Epithelial cell of esophagus (primary cell): ENCODE measurements around the gene MMP28.

Experiments
- DNase-seq: peaks from one replicate; pipeline ENCODE4 v3.0.0; 2010; ENCODE audit warnings: low read depth
- H3K4me3 ChIP-seq: 2 replicates; pipeline ENCODE4 v1.5.1; 2011; ENCODE audit warnings: mild to moderate bottlenecking, low read length, control low read depth
- CTCF ChIP-seq: IDR thresholded peaks from 2 replicates; pipeline ENCODE4 v1.5.1; 2011; ENCODE audit warnings: low read depth, mild to moderate bottlenecking, low read length, control low read depth, inconsistent platforms; ENCODE audit not compliant: insufficient read depth; ENCODE audit errors: missing control alignments

Gene MMP28

GRCh38 chr17:35778641-35779196 is 16.7 kb downstream of the MMP28 start:
- no peak overlapping the region for H3K4me3 ChIP-seq

DNA sequence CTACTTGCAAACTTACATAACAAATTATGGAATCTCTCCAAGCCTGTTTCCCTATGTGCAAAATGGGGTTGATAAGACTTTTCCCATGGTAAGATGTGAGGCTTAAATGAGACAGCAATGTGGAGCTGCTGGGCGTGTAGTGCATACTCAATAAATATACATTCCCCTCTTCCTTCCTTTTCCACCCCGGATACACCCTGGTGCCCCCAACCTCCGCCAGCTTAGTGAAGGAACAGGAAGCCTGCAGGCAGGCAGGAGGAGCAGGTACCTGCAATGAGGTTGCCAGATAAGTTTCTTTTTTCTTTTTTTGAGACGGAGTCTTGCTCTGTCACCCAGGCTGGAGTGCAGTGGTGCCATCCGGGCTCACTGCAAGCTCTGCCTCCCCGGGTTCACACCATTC is 19.9 kb downstream of the MMP28 start:
- no peak for TF ChIP-seq CTCF
- DNase-seq: no peak
- no peak overlapping the region for H3K4me3 ChIP-seq

More at GRCh38 chr17:35778641-35779196, 16.7 kb downstream of the MMP28 start:
- TF ChIP-seq CTCF: no peak
- peak; percentile 62 for DNase-seq

DNA sequence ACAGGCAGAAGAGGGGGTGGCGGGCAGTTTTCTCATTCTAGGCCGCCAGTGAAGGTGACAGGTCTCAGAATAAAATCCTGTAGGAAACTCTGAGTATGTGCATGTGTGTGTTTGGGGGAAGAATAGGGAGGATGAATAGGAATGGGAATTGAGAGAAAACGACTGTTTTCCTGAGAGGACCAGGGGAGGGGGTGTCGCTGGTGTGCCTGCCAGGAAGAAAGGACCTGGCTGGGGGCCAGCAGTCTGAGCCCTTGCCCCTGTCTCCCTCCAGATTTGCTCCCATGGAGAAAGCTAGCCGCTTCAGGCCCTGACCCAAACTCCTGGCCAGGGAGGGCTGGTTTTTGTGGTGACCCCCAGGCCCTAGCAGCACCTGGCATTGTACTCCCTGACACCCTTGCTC is 20.4 kb downstream of the MMP28 start:
- no peak overlapping the region for H3K4me3 ChIP-seq
- TF ChIP-seq CTCF: no peak
- DNase-seq: no peak

- no peak overlapping the region for H3K4me3 ChIP-seq
- TF ChIP-seq CTCF: no peak
- no peak for DNase-seq
These were observed 20.9 kb downstream of the MMP28 start for GRCh38 chr17:35774499-35774898.

DNA sequence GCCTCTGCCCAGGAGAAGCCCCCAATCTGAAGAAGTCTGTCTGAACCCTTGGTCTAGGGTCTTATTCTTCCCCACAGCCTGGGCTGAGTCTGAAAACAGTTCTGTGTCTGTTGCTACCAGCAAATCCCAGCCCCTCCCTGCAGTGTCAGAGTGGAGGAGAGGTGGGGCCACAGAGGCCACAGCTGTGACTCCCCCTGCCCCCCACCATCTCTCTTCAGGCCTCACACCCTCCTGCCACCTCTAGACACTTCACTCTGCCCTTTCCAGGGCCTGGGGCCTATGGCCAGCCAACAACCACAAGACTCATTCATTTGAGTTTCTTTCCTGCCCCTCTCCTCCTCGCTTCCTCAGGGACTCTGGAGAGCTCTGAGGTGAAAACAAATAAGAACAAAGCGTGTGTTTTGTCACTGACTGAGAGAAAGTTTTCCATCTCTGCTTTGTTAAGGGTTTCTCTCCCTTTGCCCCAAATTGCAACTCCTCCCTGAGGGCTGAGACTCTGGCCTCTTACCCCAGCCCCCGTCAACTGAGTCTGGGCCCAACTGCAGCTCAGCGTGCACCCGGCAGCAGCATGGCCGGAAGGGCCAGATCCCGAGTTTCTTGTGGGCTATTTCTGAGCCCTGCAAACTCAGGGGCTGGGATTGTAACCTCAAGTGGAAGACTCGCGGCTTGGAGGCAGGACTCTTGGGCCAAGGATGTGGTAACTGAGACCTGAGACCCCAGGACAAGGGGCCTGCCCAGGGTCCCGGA is 21.6 kb downstream of the MMP28 start:
- no peak for TF ChIP-seq CTCF
- DNase-seq: no peak
- no peak overlapping the region for H3K4me3 ChIP-seq

DNA sequence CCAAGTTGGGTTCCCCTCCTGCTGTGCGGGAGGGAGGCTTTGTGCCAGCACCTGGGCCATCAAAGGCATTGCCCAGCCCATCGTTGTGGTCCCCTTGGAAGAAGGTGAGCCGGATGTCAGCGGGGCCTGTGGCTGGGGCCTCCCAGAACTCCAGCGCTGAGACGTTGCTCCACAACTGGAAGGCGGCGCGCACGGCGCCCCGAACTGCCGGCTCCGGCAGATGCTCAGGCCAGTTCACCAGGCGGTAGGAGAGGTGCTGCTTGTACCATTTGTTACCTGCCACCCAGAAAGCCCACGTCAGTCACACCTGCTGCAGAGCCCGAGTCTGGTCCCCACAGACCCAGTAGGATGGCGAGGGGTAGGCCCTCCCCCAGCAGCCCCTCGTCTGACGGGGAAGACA is 22.3 kb downstream of the MMP28 start:
- no peak for TF ChIP-seq CTCF

DNA sequence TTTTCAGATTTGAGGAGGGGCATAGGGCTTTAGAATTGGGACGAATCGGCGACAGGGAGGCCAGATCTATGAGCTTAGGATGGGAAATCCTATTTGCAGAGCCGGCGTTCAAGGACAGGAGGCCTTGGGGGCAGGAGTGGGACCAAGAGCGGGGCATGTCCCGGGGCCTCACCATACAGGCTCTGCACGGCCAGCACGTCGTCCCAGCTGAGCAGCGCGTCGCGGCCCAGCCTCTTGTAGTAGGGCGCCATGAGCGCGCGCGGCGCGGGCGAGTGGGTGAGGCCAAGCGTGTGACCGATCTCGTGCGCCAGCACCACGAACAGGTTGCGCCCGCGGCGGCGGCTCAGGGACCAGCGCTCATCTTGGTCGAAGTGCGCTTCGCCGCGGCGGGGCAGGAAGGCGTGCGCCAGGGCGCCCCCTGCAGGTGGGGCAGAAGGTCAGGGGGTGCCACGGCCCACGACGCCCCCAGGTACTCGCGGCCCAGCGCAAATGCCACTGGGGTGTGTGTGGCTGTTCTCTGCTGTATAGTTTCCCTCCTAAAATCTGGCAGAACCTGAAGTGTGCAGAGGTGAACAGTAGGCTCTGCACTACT is 25.4 kb downstream of the MMP28 start:
- no peak for TF ChIP-seq CTCF
- no peak for DNase-seq
- no peak overlapping the region for H3K4me3 ChIP-seq

More for the DNA sequence above, 22.3 kb downstream of the MMP28 start:
- DNase-seq: no peak
- H3K4me3 ChIP-seq: no peak overlapping the region
